Measurements from ENCODE around the gene CNDP2. TPM values are rescaled to one million over a fixed set of nuclear protein-coding genes. Genes with fewer than 3 reads are reported as not detected.

CNDP2 gene
- total RNA-seq, 1 experiment from 2014 or later = 75.3 TPM

DNA sequence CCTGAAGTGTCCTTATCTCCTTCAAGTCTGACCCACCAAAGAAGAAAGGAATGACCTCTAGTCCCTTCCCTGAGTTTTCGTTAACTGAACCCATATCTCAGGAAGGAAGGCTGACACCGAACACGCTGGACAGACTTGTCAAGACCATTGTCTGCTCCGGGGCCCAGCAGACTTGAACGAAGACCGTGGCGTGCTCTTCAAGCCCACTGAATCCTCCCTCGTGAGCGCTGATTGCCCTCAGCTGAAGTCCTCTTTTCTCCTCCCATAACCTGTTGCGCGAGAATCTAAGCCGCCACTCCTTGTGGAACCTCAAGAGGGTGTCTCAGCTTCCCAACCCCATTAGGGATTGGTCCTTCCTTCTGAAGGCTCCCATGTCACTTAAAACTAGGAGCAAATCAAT, 37.5 kb downstream of the CNDP2 start:
- H3K27ac ChIP-seq (ENCODE audit: low read depth, low read length, poor library complexity, severe bottlenecking) = no peak overlapping the region
- BruUV-seq (replicated peaks) = no TSS peak
- TF ChIP-seq EZH2 (IDR thresholded peaks at IDR 0.05; ENCODE audit: borderline replicate concordance, low read depth, low read length, poor library complexity, severe bottlenecking) = no peak
- TF ChIP-seq, protein P1, sequence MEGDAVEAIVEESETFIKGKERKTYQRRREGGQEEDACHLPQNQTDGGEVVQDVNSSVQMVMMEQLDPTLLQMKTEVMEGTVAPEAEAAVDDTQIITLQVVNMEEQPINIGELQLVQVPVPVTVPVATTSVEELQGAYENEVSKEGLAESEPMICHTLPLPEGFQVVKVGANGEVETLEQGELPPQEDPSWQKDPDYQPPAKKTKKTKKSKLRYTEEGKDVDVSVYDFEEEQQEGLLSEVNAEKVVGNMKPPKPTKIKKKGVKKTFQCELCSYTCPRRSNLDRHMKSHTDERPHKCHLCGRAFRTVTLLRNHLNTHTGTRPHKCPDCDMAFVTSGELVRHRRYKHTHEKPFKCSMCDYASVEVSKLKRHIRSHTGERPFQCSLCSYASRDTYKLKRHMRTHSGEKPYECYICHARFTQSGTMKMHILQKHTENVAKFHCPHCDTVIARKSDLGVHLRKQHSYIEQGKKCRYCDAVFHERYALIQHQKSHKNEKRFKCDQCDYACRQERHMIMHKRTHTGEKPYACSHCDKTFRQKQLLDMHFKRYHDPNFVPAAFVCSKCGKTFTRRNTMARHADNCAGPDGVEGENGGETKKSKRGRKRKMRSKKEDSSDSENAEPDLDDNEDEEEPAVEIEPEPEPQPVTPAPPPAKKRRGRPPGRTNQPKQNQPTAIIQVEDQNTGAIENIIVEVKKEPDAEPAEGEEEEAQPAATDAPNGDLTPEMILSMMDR (conservative IDR thresholded peaks at IDR 0.05; ENCODE audit: low read depth, low read length) = no peak
- no peaks in the 10 kb centered on the region for H3K36me3 ChIP-seq (ENCODE audit: insufficient read depth, low read length, poor library complexity, severe bottlenecking)
- ChIA-PET CTCF (interaction anchor here (0.6 kb wide), 1 partner anchor 15 kb away, joined by 4 read pairs; no protein-coding TSS in a partner anchor), POLR2A (ENCODE audit: low non-redundant PET) (no interaction called here)
- no peaks in the 10 kb centered on the region for H3K9me3 ChIP-seq (ENCODE audit: low read depth, low read length, poor library complexity, severe bottlenecking)
- no peak overlapping the region for H3K4me3 ChIP-seq (ENCODE audit: low read depth, low read length, poor library complexity, severe bottlenecking)
- H3K4me1 ChIP-seq (ENCODE audit: insufficient read depth, low read length, poor library complexity, severe bottlenecking) = no peaks in the 10 kb centered on the region
- DNase-seq (ENCODE audit: low spot score) = no peak
- peaks cover 9% of the 10 kb centered on the region for H3K27me3 ChIP-seq (replicated peaks; ENCODE audit: insufficient read depth, low read depth, low read length, poor library complexity)
- intact Hi-C loops (cut with micrococcal nuclease; ENCODE audit: unreplicated experiment) = no loop called here

DNA sequence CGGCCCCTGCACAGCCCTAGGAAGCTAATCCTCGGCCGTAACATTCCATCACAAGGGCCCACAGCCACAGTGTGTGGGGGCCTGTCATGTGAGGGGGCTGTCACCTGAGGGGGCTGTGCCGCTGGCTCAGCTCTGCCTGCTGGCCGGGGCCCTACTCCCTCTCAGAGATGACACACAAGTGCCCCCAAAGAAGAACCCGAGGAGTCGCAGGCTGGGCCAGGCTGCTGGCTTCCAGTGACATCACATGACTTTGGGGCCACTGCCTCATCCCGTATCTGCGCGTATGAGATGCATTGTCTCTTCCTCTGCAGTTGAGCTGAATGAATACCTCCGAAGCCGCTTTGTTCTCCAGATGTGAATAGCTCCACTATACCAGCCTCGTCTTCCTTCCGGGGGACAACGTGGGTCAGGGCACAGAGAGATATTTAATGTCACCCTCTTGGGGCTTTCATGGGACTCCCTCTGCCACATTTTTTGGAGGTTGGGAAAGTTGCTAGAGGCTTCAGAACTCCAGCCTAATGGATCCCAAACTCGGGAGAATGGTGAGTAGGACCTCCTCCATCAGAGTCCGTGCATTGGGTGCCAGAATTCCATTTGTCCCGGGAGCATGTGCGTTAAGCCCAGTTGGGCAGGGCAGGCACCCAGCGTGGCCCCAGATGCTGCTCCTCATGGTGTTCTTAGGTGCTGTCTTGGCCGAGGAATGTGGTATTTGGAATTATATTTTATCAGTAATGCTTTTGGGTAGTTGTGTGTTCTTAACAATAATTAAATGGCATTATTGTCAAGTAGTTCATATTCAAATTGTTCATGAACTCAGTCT, 38.2 kb downstream of the CNDP2 start, which contains the start of gene CNDP1:
TSS of gene CNDP1 (plus strand) at position 351 of the 820 bp plus-strand sequence. CDS start at position 519, 168 bp downstream.
- no peak for TF ChIP-seq EZH2 (IDR thresholded peaks at IDR 0.05; ENCODE audit: borderline replicate concordance, low read depth, low read length, poor library complexity, severe bottlenecking)
- TF ChIP-seq, protein P1 (conservative IDR thresholded peaks at IDR 0.05; ENCODE audit: low read depth, low read length) = no peak
- intact Hi-C loops (cut with micrococcal nuclease; ENCODE audit: unreplicated experiment) = no loop called here
- no peak for DNase-seq (ENCODE audit: low spot score)
- ChIA-PET CTCF (no interaction called here), POLR2A (ENCODE audit: low non-redundant PET) (no interaction called here)
- Histone ChIP-seq H3K4me1 (ENCODE audit: insufficient read depth, low read length, poor library complexity, severe bottlenecking) (no peaks in the 10 kb centered on the region), H3K27ac (ENCODE audit: low read depth, low read length, poor library complexity, severe bottlenecking) (no peak within 1 kb of the TSS), H3K27me3 (replicated peaks; ENCODE audit: insufficient read depth, low read depth, low read length, poor library complexity) (peaks cover 9% of the 10 kb centered on the region), H3K36me3 (ENCODE audit: insufficient read depth, low read length, poor library complexity, severe bottlenecking) (no peaks in the 10 kb centered on the region), H3K4me3 (ENCODE audit: low read depth, low read length, poor library complexity, severe bottlenecking) (no peak within 1 kb of the TSS), H3K9me3 (ENCODE audit: low read depth, low read length, poor library complexity, severe bottlenecking) (no peaks in the 10 kb centered on the region)
- no TSS peak for BruUV-seq (replicated peaks)

DNA sequence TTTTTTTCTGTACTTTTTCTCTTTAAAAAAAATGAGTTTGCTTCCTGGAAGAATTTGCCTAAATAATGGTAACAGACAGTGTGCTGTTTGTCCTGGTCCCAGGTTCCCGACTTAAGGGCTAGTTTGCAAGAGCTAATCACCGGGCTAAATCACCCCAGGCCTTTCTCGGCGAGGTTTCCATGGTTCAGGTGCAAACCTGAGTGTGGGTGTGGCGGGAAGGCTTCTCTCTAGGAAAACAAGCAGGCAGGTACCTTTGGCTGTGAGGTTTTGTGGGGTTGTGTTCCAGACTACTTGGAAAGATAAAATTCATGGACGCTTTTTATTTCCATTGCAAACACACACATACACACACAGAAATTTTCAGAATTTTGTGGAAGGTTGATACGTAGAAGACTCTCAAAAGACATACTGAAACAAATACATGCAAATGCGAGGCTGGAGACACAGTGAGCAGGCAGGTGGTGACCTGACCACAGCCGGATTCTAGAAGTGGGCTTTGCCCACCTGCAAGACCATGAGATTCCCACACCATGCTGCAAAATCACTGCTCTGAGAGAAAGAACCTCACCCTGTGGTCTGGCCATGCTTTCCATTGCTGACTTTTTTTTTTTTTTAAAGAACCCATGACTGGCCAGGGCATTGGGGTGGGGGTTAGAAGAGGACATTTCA, 39.0 kb downstream of the CNDP2 start:
- BruUV-seq (replicated peaks) = no TSS peak
- peaks cover 9% of the 10 kb centered on the region for H3K27me3 ChIP-seq (replicated peaks; ENCODE audit: insufficient read depth, low read depth, low read length, poor library complexity)
- no peaks in the 10 kb centered on the region for H3K36me3 ChIP-seq (ENCODE audit: insufficient read depth, low read length, poor library complexity, severe bottlenecking)
- H3K4me3 ChIP-seq (ENCODE audit: low read depth, low read length, poor library complexity, severe bottlenecking) = no peak overlapping the region
- DNase-seq (ENCODE audit: low spot score) = no peak
- CTCF ChIA-PET = no interaction called here
- TF ChIP-seq, protein P1 (conservative IDR thresholded peaks at IDR 0.05; ENCODE audit: low read depth, low read length) = no peak
- TF ChIP-seq EZH2 (IDR thresholded peaks at IDR 0.05; ENCODE audit: borderline replicate concordance, low read depth, low read length, poor library complexity, severe bottlenecking) = no peak
- no peaks in the 10 kb centered on the region for H3K9me3 ChIP-seq (ENCODE audit: low read depth, low read length, poor library complexity, severe bottlenecking)
- intact Hi-C loops (cut with micrococcal nuclease; ENCODE audit: unreplicated experiment) = no loop called here
- H3K27ac ChIP-seq (ENCODE audit: low read depth, low read length, poor library complexity, severe bottlenecking) = no peak overlapping the region
- POLR2A ChIA-PET (ENCODE audit: low non-redundant PET) = no interaction called here
- no peaks in the 10 kb centered on the region for H3K4me1 ChIP-seq (ENCODE audit: insufficient read depth, low read length, poor library complexity, severe bottlenecking)

Data from A673 (cell line).